ENCODE data around the gene COL20A1. TPM values are rescaled to one million over a fixed set of nuclear protein-coding genes. Genes with fewer than 3 reads are reported as not detected.

Gene COL20A1
- total RNA-seq, 6 experiments from 2014 or later, result not detected

- no peak overlapping the region for H3K27ac ChIP-seq
- no peaks in the 10 kb centered on the region for H3K9me3 ChIP-seq
- WGBS (ENCODE audit: insufficient coverage, low coverage, low lambda C conversion rate, missing lambda C conversion rate), result 97% methylated on average over 6 of the region's 30 CpGs
- no peaks in the 10 kb centered on the region for H3K27me3 ChIP-seq
- ATAC-seq, result no peak
- peaks cover 0 to 13% (median 6%) of the 10 kb centered on the region in 4 donors for H3K4me1 ChIP-seq
- peaks cover 0 to 35% (median 6%) of the 10 kb centered on the region in 4 donors for H3K36me3 ChIP-seq
- intact Hi-C loops (cut with DNase I), result loop anchor here in 1 of 2 donors (5.0 kb wide), 1 partner anchor 405 kb away; no protein-coding TSS in a partner anchor
- TF ChIP-seq CTCF (IDR thresholded peaks at IDR 0.05), result no peak
- no peak for TF ChIP-seq POLR2A (IDR thresholded peaks at IDR 0.05)
- no peak for DNase-seq
- no peak overlapping the region for H3K4me3 ChIP-seq
Observed at GRCh38 chr20:63277466-63278272, 15.3 kb upstream of the COL20A1 start.

- DNase-seq (no peak), ATAC-seq (no peak)
- Histone ChIP-seq H3K4me3 (no peak overlapping the region), H3K9me3 (no peaks in the 10 kb centered on the region), H3K27me3 (no peaks in the 10 kb centered on the region), H3K4me1 (peaks cover 0 to 11% (median 4%) of the 10 kb centered on the region in 4 donors), H3K27ac (no peak overlapping the region), H3K36me3 (peaks cover 0 to 43% (median 9%) of the 10 kb centered on the region in 4 donors)
- WGBS (ENCODE audit: insufficient coverage, low coverage, low lambda C conversion rate, missing lambda C conversion rate), result 89% methylated on average over 9 of the region's 17 CpGs
- intact Hi-C loops (cut with DNase I), result loop anchor here in 1 of 2 donors (5.0 kb wide), 1 partner anchor 404 kb away; no protein-coding TSS in a partner anchor
- TF ChIP-seq POLR2A (IDR thresholded peaks at IDR 0.05) (no peak), CTCF (IDR thresholded peaks at IDR 0.05) (no peak)
Observed at GRCh38 chr20:63278661-63279060, 14.3 kb upstream of the COL20A1 start.

GRCh38 chr20:63279931-63280330 is 13.1 kb upstream of the COL20A1 start:
- Histone ChIP-seq H3K27ac (no peak overlapping the region), H3K36me3 (peaks cover 0 to 43% (median 9%) of the 10 kb centered on the region in 4 donors), H3K27me3 (no peaks in the 10 kb centered on the region), H3K4me3 (no peak overlapping the region), H3K9me3 (no peaks in the 10 kb centered on the region), H3K4me1 (no peaks in the 10 kb centered on the region)
- TF ChIP-seq POLR2A (IDR thresholded peaks at IDR 0.05) (no peak), CTCF (IDR thresholded peaks at IDR 0.05) (no peak)
- DNase-seq (no peak), ATAC-seq (no peak)
- 87% methylated on average over 13 of the region's 15 CpGs for WGBS (ENCODE audit: insufficient coverage, low coverage, low lambda C conversion rate, missing lambda C conversion rate)
- intact Hi-C loops (cut with DNase I), result loop anchor here in 1 of 2 donors (5.0 kb wide), 1 partner anchor 402 kb away; no protein-coding TSS in a partner anchor

- Histone ChIP-seq H3K27me3 (no peaks in the 10 kb centered on the region), H3K4me3 (no peak overlapping the region), H3K9me3 (no peaks in the 10 kb centered on the region), H3K27ac (no peak overlapping the region), H3K36me3 (peaks cover 0 to 43% (median 9%) of the 10 kb centered on the region in 4 donors), H3K4me1 (no peaks in the 10 kb centered on the region)
- ATAC-seq (no peak), DNase-seq (no peak)
- TF ChIP-seq POLR2A (IDR thresholded peaks at IDR 0.05) (no peak), CTCF (IDR thresholded peaks at IDR 0.05) (no peak)
- 93% methylated on average over 3 of the region's 6 CpGs for WGBS (ENCODE audit: insufficient coverage, low coverage, low lambda C conversion rate, missing lambda C conversion rate)
- intact Hi-C loops (cut with DNase I), result no loop called here
Observed at GRCh38 chr20:63280371-63280770, 12.6 kb upstream of the COL20A1 start.

All from right lobe of liver (tissue), 6 donors.